Tibial nerve (tissue), 4 donors: ENCODE data around the gene CEP63.

Experiments
- EP300 ChIP-seq, 2 donors: sonication (generic); formaldehyde crosslinking; IDR thresholded peaks; one replicate each; pipeline ENCODE4 v1.6.1; 2017; ENCODE audit warnings: antibody characterized with exemption in 2 of 2, mild to moderate bottlenecking in 1 of 2
- POLR2A ChIP-seq, 2 donors: fragments of 450-650 bp; IDR thresholded peaks; one replicate each; pipeline ENCODE4 v1.6.1; 2017; ENCODE audit warnings: antibody characterized with exemption in 2 of 2, mild to moderate bottlenecking in 2 of 2, moderate library complexity in 2 of 2
- TF ChIP-seq, protein P1 (sequence below), 5 experiments: fragments of 200-600 bp in 3 of 5; fragments of 450-650 bp in 2 of 5; sonication (generic) in 3 of 5; IDR thresholded peaks; one replicate each; pipeline ENCODE4 v1.5.1; 2016 to 2019; ENCODE audit warnings: antibody characterized with exemption in 5 of 5, mild to moderate bottlenecking in 3 of 5, moderate library complexity in 2 of 5

DNA sequence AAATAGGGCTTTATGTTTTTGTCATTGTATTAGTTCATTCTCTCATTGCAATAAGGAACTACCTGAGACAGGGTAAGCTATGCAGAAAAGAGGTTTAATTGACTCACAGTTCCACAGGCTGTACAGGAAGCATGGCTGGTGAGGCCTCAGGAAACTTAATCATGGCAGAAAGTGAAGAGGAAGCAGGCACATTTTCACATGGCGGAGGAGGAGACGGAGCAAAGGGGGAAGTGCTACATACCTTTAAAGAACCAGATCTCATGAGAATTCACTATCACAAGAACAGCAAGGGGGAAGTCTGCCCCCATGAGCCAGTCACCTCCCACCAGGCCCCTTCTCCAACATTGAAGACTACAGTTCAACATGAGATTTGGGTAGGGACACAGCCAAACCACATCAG, 25.6 kb downstream of the CEP63 start:
- TF ChIP-seq, protein P1, sequence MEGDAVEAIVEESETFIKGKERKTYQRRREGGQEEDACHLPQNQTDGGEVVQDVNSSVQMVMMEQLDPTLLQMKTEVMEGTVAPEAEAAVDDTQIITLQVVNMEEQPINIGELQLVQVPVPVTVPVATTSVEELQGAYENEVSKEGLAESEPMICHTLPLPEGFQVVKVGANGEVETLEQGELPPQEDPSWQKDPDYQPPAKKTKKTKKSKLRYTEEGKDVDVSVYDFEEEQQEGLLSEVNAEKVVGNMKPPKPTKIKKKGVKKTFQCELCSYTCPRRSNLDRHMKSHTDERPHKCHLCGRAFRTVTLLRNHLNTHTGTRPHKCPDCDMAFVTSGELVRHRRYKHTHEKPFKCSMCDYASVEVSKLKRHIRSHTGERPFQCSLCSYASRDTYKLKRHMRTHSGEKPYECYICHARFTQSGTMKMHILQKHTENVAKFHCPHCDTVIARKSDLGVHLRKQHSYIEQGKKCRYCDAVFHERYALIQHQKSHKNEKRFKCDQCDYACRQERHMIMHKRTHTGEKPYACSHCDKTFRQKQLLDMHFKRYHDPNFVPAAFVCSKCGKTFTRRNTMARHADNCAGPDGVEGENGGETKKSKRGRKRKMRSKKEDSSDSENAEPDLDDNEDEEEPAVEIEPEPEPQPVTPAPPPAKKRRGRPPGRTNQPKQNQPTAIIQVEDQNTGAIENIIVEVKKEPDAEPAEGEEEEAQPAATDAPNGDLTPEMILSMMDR (IDR thresholded peaks at IDR 0.05) = no peak
- no peak for TF ChIP-seq EP300 (IDR thresholded peaks at IDR 0.05)
- TF ChIP-seq POLR2A (IDR thresholded peaks at IDR 0.05) = no peak
